K562 (cell line): Measurements from ENCODE around the gene ATP9B. TPM values are rescaled to one million over a fixed set of nuclear protein-coding genes. Genes with fewer than 3 reads are reported as not detected.
A peak's percentile ranks its signal among the peaks of the same experiment; 100 is the strongest.

ENCODE experiments used
- ATF2 ChIP-seq: sonication (generic); formaldehyde crosslinking; IDR thresholded peaks from 2 replicates; pipeline ENCODE4 v1.8.1; 2022; ENCODE audit warnings: missing genetic modification reagents
- BCLAF1 ChIP-seq, 2 experiments: fragments of 450-650 bp in 1 of 2; IDR thresholded peaks; 2 replicates each; pipeline ENCODE4 v1.6.1; 2011 to 2017; ENCODE audit warnings: low read depth in 2 of 2, antibody characterized with exemption in 1 of 2, borderline replicate concordance in 1 of 2, low read length in 1 of 2, mild to moderate bottlenecking in 1 of 2, mixed read lengths in 1 of 2; ENCODE audit not compliant: control insufficient read depth in 1 of 2
- ELF1 ChIP-seq: fragments of 200-800 bp; sonication (Bioruptor generic); IDR thresholded peaks from 2 replicates; pipeline ENCODE4 v1.6.1; 2016; ENCODE audit warnings: missing genetic modification characterization, missing compliant biosample characterization
- ELF4 ChIP-seq: fragments of 450-650 bp; formaldehyde crosslinking; IDR thresholded peaks from 2 replicates; pipeline ENCODE4 v1.4.0; 2022; ENCODE audit warnings: missing genetic modification characterization
- FOXJ3 ChIP-seq: sonication (generic); formaldehyde crosslinking; IDR thresholded peaks from 2 replicates; pipeline ENCODE4 v1.4.0; 2020; ENCODE audit warnings: mild to moderate bottlenecking, missing genetic modification reagents
- HDAC2 ChIP-seq: fragments of 450-650 bp; IDR thresholded peaks from 2 replicates; pipeline ENCODE4 v1.6.1; 2016; ENCODE audit warnings: mild to moderate bottlenecking
- HDAC3 ChIP-seq: fragments of 450-650 bp; IDR thresholded peaks from 2 replicates; pipeline ENCODE4 v1.6.1; 2018; ENCODE audit warnings: borderline replicate concordance, mild to moderate bottlenecking, moderate library complexity; ENCODE audit not compliant: partially characterized antibody
- IRF9 ChIP-seq: fragments of 450-650 bp; IDR thresholded peaks from 2 replicates; pipeline ENCODE4 v1.6.1; 2016; ENCODE audit warnings: missing biosample characterization, missing genetic modification characterization
- KLF1 ChIP-seq: fragments of 450-650 bp; IDR thresholded peaks from 2 replicates; pipeline ENCODE4 v1.6.1; 2016; ENCODE audit warnings: missing genetic modification characterization, missing compliant biosample characterization
- KLF6 ChIP-seq: fragments of 250-450 bp; sonication (Bioruptor Pico); IDR thresholded peaks from 2 replicates; pipeline ENCODE4 v1.4.0; 2020; ENCODE audit warnings: mild to moderate bottlenecking, moderate library complexity, borderline replicate concordance
- MNT ChIP-seq, 2 experiments: fragments of 450-650 bp; conservative IDR thresholded peaks; 2 replicates each; pipeline ENCODE4 v1.6.1; 2017; ENCODE audit warnings: mild to moderate bottlenecking in 2 of 2, moderate library complexity in 2 of 2
- NBN ChIP-seq: fragments of 450-650 bp; IDR thresholded peaks from 2 replicates; pipeline ENCODE4 v1.6.1; 2016; ENCODE audit warnings: low read depth, mild to moderate bottlenecking
- NCOR1 ChIP-seq: fragments of 450-650 bp; IDR thresholded peaks from 2 replicates; pipeline ENCODE4 v1.6.1; 2016; ENCODE audit warnings: mild to moderate bottlenecking, moderate library complexity
- SMARCA5 ChIP-seq: fragments of 450-650 bp; IDR thresholded peaks from 2 replicates; pipeline ENCODE4 v1.6.1; 2016
- SMARCC2 ChIP-seq: fragments of 450-650 bp; IDR thresholded peaks from 2 replicates; pipeline ENCODE4 v1.6.1; 2017; ENCODE audit warnings: antibody characterized with exemption, moderate library complexity, mild to moderate bottlenecking, low read depth
- SRSF1 ChIP-seq: fragments of 200-400 bp; formaldehyde crosslinking; IDR thresholded peaks from 2 replicates; pipeline ENCODE4 v1.6.1; 2017; ENCODE audit warnings: mild to moderate bottlenecking, low read depth, low read length, moderate library complexity
- STAG1 ChIP-seq: sonication (generic); formaldehyde crosslinking; IDR thresholded peaks from 2 replicates; pipeline ENCODE4 v1.5.0; 2020; ENCODE audit warnings: missing genetic modification reagents, borderline replicate concordance
- TBP ChIP-seq: optimal IDR thresholded peaks from 2 replicates; pipeline ENCODE3; 2011; ENCODE audit warnings: low read depth, low read length, improper control_type of control experiment
- ZKSCAN1 ChIP-seq: fragments of 150-350 bp; IDR thresholded peaks from 2 replicates; pipeline ENCODE4 v1.6.1; 2016; ENCODE audit warnings: low read depth, low read length
- ZNF311 ChIP-seq: fragments of 250-450 bp; sonication (Bioruptor Pico); IDR thresholded peaks from 2 replicates; pipeline ENCODE4 v1.4.0; 2020; ENCODE audit warnings: mild to moderate bottlenecking, moderate library complexity
- ZNF449 ChIP-seq: fragments of 250-450 bp; sonication (Bioruptor Pico); IDR thresholded peaks from 2 replicates; pipeline ENCODE4 v1.8.0; 2022; ENCODE audit warnings: moderate library complexity, mild to moderate bottlenecking, inconsistent platforms
- polyA plus RNA-seq, 8 experiments: library from polyadenylated mRNA; depleted of rRNA in 4 of 8; stranded (reverse) in 5 of 8; unstranded in 3 of 8; fragments of >200 nt; fragmentation: Nextera tagmentation in 2 of 8; fragmentation: Illumina TruSeq in 1 of 8; extraction: Ambion mirVana in 2 of 8; extraction: Trizol in 1 of 8; gene quantifications; 2 replicates each; pipeline versions ENCODE4 v1.2.1 to v1.2.3, GENCODE V29; 2011 to 2014; ENCODE audit warnings: inconsistent platforms in 1 of 8, missing spikeins in 1 of 8
- total RNA-seq, 7 experiments: library from RNA; depleted of rRNA in 6 of 7; stranded (reverse); fragments of >200 nt in 6 of 7; fragmentation: Illumina TruSeq in 2 of 7; extraction: Trizol in 2 of 7; gene quantifications; 2 replicates each; pipeline versions ENCODE4 v1.2.1 to v1.2.3, GENCODE V29; 2011 to 2021; ENCODE audit warnings: low replicate concordance in 1 of 7

ATP9B gene
- total and polyA plus RNA-seq, 9 of the 15 experiments (the other 6 are each of a cell fraction or from before 2014, with no cell fraction given) = 0.66 to 13.2 (median 7.9) TPM

GRCh38 chr18:79259218-79259617 is 190.0 kb downstream of the ATP9B start (continued):
- TF ChIP-seq IRF9 (tag) (no peak), MNT (conservative IDR thresholded peaks at IDR 0.05) (peak in 1 of 2 experiments; percentile 34; a peak in 1 of 4 replicates), NCOR1 (peak; percentile 89), BCLAF1 (IDR thresholded peaks at IDR 0.05; ENCODE audit: borderline replicate concordance in 1 of 2, control insufficient read depth in 1 of 2, low read depth in 2 of 2, low read length in 1 of 2) (0 out of 4 replicates have a peak, but pooled peaks of 1 of the 2 experiments have one; percentile 18), ELF1 (tag) (no peak), FOXJ3 (CRISPR knock-in tag) (no peak), HDAC3 (peak; percentile 38), ZNF311 (no peak), ELF4 (CRISPR knock-in tag) (no peak), KLF6 (CRISPR knock-in tag) (no peak), ATF2 (CRISPR knock-in tag) (no peak), SRSF1 (no peak), SMARCC2 (0 out of 2 replicates have a peak, but pooled peaks have one; percentile 43), KLF1 (tag) (no peak), NBN (no peak; the same call in 1 of the 2 replicates), ZNF449 (CRISPR knock-in tag) (no peak), ZKSCAN1 (no peak), HDAC2 (peak; percentile 48; the same call in 1 of the 2 replicates), SMARCA5 (no peak), TBP (no peak), STAG1 (CRISPR knock-in tag) (no peak)
